CMK (cell line): ENCODE results near the gene HCRT.
"Not testable (repeated sequence)": the region's sequence is repeated elsewhere in the genome, so short reads cannot be mapped to it uniquely, and the experiment has no call there.

ENCODE experiments used
- DNase-seq: peaks from one replicate; pipeline ENCODE4 v3.0.0-alpha.2; 2010; ENCODE audit warnings: low read depth

HCRT gene

DNA sequence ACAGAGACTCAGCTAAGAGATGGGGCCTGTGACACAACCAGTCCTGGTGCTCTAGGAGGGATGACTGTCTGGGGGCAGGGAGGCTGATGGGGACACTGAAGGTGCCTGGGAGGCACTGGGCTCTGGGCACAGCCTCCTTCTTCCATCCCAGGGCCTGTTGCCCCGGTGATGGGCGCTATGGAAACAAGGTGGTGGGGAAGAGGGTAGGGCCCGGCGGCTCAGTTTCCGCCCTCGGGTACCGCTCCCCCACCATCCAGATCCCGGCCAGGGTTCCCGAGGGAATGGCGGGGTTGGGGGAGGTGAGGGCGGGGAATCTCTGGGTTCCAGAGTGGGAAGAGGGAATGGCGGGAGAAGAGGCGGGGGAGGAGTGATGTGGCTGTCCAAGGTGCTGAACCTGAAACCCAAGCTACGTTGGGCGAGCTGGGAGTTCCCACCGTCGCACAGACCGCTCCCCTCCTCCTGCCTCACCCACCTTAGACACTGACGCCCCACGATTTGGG lies 5.3 kb downstream of the HCRT start:
- no peak for DNase-seq

DNA sequence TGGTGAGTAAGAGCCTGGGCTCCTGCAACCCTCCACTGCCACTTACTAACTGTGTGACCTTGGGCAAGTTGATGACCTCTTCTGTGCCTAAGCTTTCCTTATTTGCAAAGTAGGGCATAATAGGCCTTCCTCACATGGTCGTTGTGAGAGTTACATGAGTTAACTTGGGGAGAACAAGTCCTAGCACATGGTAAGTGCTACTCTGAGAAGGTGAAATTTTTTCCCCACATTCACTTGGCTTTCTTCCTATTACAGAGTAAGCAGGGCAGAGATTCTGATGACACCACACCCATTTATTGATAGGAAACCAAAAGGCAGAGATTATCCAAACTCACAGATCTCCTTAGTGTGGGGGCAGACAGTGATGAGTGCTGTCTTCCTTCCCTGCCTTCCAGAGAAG lies 5.9 kb downstream of the HCRT start:
- no peak for DNase-seq

DNA sequence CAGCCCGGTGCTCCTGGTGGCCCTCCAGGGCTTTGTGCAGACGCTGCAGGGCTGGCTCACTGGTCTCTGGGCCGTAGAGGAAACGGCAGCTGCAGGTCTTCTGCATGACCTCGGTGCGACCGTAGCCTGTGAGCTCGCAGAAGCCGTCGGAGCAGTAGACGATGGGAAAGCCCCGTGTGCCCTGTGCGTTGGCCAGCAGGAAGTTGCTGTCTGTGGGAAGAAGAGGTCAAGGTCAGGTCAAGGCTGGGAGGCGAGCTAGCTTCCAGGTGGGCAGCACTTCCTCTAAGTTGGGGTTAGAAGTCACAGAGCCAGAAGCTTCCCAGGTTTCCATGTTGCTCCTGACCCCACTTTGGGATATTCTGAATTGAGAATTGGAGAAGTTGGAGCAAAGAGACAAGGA lies 6.4 kb downstream of the HCRT start:
- DNase-seq = no peak

DNA sequence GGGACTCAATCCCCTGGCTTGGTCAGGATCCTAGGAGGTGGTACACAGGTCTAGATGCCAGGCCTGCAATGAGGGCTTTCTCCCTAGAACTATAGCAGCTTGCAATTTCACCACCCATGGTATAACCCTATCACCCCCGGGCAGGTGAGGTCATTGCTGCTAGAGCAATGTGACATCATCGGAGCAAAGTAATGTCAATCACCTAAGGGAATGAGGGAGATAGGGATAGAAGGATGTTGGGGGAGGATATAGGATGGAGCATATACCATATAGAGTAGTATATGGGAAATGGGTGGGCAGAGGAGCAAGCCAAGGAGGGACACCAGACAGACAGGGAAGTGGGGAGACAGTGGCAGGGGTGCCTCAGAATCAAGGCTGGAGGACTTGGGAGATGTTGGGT lies 7.6 kb downstream of the HCRT start:
- no peak for DNase-seq

DNA sequence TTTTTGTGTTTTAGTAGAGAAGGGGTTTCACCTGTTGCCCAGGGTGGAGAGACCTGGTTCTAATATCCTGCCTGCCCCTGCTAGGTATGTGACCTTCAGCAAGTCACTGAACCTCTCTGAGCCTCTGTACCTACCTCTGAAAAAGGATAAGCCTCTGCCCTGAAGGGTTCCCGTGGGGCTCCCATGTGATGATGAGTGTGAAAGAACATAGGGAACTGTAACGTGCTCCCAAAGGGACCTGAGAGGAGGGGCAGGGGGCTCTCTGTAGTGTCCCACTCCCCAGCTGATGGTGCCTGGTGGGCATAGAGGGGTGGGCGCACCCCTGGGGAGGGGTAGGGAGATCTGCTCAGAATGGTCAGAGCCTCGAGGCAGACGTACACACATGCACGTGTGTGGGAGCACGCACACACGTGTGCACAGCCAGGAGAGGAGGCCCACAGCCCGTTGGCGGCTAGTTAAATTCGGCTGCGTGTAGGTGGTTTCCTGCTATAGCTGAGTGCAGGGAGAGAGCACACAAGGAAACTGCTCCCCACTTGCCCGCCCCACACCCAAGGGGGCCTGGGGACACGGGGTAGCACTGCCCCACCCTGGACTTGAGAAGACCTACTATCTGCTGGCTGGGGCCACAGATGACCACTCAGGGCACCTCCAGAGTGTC lies 11.0 kb downstream of the HCRT start:
- no peak for DNase-seq

DNA sequence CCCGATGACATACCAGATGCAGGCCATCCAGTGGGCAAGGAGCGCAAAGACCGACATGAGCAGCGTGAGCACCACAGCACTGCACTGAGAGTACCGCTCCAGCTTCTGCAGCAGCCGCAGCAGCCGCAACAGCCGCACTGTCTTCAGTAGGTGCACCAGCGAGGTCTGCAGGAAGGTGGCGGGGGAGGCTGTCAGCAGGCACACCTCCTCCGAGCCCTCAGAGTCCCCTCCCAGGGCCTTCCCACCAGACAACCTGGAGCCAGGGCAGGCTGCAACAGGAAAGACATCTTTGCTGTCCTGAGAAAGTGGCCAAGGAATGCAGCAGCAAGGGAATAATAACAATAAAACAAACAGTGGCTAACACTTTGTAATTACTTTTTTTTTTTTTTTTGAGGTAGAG lies 13.4 kb downstream of the HCRT start:
- DNase-seq = no peak

DNA sequence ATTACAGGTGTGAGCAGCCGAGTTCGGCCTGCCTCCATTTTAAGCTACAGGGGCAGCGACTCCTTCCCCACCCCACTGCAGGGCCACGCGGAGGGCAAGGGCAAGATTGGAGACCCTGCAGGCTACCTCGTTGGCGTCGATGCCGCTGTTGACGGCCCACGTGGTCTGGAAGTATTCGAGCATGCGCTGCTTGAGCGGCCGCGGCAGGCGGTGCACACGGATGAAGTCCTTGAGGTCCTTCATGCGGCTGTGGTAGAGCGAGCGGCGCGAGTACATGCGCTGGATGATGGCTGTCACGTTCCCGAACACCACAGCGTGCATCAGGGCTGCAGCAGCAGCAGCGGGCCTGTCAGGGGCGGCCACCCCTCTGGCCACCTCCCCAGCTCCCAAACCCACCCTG lies 15.9 kb downstream of the HCRT start:
- DNase-seq = no peak

DNA sequence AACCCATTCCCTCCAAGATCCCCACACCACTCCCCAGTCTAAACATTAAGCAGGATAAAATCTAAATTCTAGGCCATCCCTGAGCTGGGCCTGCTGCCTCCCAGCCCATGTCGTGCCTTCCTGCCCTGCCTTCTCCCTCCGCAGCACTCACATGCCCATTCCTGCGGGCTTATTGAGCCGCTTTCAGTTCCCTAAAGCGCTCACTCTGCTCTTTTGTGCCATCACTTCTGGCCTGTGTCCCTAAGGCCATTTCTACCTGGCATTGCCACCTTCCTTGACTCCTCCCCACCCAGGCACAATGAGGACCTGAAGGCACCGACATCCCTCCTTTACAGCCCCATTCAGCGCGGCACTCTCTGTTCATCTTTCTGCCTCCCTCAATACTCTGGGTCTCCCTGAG lies 17.4 kb downstream of the HCRT start:
- no peak for DNase-seq

DNA sequence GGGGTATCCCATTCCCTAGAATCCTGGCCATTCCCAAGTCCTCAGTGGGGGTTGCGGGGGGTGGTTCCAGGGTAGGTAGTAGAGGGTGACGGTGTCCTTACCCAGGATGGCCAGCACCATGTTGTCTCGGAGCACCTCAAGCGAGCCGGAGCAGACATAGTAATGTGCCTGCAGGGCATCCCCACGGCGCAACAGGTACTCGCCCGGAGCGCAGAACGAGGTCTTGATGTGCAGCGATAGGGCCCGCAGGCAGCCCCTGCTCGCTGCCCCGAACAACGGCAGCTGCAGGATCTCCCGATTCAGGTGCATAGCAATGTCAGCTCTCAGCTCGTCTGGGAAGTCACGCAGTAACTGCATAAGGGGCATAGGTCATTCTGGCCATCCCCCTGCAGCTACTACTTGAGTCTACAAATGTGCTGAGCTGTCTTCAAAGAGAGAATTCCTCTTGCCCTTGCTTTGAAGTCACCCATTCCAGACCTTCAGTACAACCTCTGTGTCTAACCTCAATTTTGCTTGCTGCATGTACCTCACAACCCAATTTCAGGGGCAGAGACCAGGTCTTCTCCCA lies 19.0 kb downstream of the HCRT start:
- DNase-seq = no peak

DNA sequence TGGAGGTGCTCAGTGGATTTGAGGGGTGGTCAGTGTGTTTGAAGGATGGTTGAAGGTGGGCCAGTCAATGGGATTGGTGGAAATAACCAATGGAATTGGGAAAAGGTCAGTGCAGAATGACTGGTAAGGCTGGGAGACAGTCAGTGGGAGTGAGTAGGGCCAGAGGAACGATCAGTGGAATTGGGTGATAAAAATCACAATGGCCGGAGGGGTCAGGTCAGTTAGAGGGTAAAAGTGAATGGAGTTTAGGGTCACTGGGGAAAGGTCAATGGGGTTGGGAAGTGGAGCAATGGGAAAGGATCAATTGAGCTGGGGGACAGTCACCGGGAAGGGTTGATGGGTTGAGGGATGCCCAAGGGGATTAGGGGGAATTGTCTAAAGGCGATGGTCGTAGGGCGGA lies 19.5 kb downstream of the HCRT start:
- DNase-seq = no peak

DNA sequence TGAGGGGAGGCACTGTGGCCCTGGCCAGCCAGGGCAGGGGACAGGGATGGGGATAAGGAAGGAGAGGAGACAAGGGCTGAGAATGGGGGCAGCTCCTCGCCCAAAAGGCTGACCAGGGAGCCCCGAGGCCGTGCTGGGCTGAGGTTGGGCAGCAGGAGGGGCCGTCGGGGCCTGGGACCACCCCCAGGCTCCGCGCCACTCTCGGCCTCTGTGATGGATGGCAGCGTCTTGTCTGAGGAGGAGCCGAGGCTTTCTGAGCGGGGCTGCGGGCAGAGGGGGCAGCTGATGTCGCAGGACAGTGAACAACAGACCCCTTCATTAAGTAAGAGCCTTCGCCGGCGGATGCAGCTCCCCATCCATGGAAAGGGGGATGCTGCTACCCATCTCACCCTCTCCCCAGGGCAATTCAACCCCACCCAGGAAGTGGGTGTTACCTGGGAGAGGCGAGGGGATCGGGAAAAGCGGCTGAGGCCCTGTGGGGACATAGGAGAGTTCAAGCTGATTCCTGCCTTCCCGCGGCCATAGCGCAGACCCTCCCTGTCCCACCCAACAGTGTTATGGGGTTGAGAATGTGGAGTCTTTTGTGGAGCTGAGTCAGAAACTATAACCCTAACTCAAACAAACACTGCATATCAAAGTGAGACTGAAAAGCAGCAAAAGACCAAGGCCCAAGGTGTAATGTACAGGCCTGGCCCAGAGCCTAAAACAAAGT lies 21.4 kb downstream of the HCRT start:
- DNase-seq = no peak

DNA sequence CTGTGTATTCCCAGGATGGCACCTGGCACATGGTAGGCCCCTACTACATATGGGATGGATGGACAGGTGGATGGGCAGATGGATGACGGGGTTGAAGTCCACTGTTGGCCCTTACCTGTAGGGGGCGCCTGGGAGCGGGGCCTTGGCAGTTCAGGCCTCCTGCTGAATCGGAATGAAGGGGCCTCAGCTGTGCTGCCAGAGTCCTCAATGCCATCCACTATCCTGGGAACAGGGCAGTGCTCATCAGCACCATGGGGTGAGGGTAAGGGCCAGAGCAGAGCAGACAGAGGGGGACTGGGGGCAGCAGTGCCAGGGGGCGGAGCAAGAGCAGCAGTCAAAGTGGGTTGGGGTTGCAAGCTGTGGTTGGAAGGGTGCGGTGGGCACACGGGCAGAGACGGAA lies 22.1 kb downstream of the HCRT start:
- DNase-seq = no peak

DNA sequence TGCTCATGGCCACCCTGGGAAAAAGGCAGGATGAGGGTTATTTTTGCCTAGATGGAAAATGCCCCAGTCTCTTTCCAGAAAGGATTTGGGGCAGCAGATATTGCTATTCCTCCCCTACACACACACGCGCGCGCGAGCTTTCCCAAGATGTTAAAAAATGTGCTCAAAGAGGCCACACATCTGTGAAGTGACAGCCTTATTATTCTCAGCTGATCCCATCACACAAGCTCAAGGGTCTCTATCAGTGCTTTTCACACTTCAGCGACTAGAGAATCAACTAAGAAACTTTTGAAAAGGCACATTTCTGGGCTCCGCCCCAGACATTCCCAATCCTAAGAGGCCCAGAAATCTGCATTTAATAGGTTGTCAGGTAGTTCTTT lies 24.7 kb downstream of the HCRT start:
- no peak for DNase-seq

DNA sequence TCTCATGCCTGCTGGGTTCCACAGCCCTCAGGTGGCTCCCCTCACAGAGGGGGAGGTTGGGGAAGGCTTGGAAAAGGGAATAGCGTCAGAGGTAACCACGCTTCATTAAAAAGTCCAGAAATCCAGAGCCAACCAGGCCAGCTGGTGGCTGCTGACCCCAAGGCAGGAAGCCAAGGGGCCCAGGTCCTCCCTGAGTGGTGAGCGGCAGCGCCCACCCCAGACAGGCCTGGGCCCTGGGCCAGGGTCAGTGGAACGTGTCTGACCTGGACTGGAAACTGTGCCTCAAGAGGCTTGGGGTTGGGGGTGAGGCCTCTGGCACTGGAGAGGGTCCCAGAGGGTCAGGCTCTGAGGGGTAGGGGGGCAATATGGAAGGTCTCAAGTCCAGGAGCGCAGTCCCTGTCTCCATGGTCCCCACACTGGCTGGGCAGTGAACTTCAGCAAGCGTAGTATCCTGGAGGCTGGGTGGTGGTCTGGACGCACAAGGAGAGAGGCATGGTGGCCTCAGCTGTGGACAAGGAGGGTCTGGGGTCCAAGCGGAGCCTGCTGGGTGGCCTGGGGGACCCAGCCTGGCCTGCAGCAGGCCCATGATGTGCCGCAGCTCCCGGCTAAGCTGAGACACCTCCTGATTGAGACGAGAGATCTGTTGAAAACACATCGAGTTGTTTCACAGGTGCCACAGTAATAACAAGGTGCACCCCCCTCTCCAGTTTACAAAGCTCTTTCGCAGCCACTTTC lies 25.3 kb downstream of the HCRT start:
- DNase-seq = no peak

DNA sequence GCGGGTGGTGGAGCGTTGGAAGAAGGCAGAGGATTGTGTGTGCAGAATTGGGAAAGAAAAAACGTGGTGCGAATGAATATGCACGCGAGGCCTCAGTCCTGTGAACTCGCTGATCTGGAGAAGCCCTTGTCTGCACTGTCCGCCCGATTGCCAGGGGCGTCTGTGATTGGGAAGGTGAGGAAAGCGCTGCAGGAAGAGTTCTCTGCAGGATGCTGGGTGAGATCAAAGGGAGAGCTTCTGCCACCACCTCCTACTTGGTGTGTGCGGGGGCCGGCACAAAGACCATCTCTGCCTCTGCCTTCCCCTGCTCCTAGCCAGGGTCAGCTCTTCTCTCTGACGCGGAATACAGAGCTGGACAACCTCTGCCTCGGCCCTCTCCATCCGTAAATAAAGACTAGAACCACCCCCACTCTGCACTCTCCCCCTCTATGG lies 29.6 kb downstream of the HCRT start:
- no peak for DNase-seq

DNA sequence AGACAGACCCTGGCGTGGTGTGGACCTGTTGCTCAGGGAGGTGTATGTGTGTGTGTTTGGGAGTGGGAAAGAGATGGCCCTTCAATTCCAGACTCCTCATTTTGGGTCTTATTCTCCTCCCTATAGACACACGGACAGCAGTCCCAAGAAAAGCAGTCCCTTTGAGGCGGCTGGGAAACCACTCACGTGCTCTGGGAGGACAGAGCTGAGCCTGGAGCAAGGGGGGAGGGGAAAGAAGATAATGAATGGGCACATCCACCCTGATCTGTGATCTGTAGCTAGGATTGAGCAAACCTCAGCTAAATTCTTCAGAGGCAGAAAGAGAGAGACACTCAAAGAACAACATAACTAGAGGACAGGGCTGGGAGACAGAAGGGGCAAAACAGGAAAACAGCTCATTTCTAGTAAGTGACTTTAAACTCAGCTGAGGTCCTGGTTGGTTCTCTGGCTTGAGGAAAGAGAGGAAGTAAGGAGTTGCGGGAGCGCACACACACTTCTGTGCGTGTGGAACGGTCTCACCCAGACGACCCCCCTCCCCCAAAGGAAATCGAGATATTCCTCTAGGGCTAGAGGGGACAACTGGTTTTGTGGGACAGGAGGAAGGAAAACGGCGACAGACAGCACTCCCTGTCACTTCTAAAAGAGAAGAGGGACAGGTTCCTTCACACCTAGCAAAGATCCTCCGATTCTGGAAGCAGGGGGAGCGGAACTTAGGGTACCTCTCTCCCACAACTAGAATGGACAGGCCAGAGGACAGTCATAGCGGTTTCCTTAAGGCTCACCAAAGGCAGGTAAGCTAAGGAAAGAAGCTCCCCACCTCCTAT lies 31.1 kb downstream of the HCRT start:
- DNase-seq = no peak

DNA sequence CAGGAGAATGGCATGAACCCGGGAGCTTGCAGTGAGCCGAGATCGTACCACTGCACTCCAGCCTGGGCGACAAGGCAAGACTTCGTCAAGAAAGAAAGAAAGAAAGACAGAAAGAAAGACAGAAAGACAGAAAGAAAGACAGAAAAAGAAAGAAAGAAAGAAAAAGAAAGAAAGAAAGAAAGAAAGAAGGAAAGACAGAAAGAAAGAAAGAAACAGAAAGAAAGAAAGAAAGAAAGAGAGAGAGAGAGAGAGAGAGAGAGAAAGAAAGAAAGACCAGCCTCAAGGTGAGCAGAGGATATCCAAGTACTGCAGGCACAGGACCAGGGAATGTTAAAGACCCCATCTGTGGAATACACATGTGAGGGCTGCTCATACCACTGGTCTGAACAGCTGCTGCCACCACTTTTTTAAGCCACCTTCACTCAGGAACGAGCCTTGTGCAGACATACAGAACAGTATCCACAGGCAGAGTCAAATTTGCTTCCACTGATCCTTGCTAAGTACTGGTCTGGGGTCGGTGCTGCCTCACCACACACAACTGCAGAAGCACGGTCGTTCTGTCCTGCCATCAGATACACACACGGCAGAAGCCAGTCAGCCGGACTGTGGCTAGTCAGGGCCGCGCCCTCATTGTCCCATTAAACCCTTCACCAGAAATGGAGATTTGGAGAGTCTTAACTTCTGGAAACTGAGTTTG lies 38.2 kb downstream of the HCRT start:
- no peak for DNase-seq

DNA sequence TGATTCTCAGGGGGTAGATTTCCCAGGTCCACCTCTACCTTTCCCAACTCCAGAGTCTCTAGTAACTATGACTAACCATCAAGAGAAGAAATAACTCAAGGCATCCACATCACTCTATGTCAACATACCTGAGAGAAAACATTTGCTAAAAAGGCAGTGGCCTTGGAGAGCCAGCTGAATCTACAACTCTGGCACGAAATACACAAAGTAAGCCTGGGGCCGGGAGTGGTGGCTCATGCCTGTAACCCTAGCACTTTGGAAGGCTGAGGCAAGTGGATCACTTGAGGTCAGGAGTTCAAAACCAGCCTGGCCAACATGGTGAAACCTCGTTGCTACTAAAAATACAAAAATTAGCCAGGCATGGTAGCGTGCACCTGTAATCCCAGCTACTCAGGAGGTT lies 42.1 kb downstream of the HCRT start:
- not testable (repeated sequence) for DNase-seq

DNA sequence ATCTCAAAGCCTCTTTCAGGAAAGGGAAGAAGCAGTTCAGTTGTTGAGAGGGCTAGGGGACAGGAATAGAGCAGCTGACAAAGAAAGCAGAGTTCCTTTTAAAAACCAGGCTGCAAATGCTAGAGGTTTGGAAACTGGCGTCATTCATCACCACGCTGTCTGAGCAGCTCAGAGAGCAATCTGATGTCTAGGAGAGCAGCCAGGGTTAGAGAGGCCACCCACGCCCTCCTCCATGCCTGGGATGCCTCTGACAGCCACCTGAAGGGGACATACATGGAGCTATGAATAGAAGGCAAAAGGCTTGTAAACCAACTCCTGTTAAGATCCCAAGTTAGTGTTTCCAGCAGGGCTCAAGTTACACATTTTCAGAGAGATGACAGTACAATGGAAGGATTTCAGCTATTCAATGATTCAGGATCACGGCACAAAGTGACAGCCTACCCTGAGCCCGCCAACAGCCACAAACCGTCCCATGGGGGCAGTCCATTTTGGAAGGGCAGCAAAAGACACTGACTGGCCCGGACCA lies 42.8 kb downstream of the HCRT start:
- DNase-seq = no peak

DNA sequence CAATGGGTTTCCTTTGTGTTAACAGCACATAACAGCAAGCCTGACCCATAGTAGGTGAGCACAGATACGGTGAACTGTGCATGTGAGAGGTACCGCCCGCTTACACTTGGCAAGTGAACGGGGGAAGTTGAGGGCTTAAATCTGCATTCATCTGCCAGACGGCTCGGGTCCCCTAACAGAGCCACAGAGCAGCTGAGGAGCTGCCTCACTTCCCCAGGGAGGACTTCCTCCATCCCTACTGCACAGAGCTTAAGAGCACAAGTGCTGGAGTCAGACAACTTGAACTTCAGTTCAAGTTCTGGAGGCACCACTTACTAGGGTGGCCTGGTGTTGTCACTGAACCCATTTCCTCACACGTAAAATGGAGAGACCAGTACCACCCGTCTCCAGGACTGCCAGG lies 43.9 kb downstream of the HCRT start:
- no peak for DNase-seq

DNA sequence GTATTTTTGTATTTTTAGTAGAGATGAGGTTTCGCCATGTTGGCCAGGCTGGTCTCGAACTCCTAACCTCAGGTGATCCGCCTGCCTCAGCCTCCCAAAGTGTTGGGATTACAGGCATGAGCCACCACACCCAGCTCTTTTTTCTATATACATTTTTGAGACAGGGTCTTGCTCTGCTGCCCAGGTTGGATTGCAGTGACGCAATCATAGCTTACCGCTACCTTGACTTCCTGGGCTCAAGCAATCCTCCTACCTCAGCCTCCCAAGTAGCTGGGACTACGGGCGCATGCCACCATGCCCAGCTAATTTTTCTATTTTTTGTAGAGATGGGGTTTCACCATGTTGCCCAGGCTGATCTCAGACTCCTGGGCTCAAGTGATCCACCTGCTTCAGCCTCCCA lies 44.6 kb downstream of the HCRT start:
- not testable (repeated sequence) for DNase-seq
